Activated T-cell treated with anti-CD3 and anti-CD28 coated beads, Interleukin-2, amount 50 U/mL, for 24 hours (primary cell): ENCODE results near the gene TSC2.
A peak's percentile ranks its signal among the peaks of the same experiment; 100 is the strongest.
"Not testable (repeated sequence)": the region's sequence is repeated elsewhere in the genome, so short reads cannot be mapped to it uniquely, and the experiment has no call there.

Experiments used
- DNase-seq: peaks from one replicate; pipeline ENCODE4 v3.0.0-alpha.2; 2020
- H3K27ac Mint-ChIP-seq: 2 replicates; pipeline ENCODE4 v1.8.0; 2020; ENCODE audit warnings: mild to moderate bottlenecking, mixed read lengths
- H3K27me3 Mint-ChIP-seq: 2 replicates; pipeline ENCODE4 v1.8.0; 2020; ENCODE audit warnings: mixed read lengths
- H3K36me3 Mint-ChIP-seq: 2 replicates; pipeline ENCODE4 v1.8.0; 2020; ENCODE audit warnings: low read depth, mixed read lengths
- H3K4me1 Mint-ChIP-seq: 2 replicates; pipeline ENCODE4 v1.8.0; 2020; ENCODE audit warnings: low read depth, mixed read lengths
- H3K4me3 Mint-ChIP-seq: 2 replicates; pipeline ENCODE4 v1.8.0; 2020; ENCODE audit warnings: mild to moderate bottlenecking, moderate library complexity, mixed read lengths
- H3K9me3 Mint-ChIP-seq: 2 replicates; pipeline ENCODE4 v1.8.0; 2020; ENCODE audit warnings: mixed read lengths

Gene TSC2

GRCh38 chr16:2122934-2123683 is 75.3 kb downstream of the TSC2 start:
- H3K4me1 Mint-ChIP-seq, result peaks cover 24% of the 10 kb centered on the region
- H3K27me3 Mint-ChIP-seq, H3K9me3 Mint-ChIP-seq, H3K36me3 Mint-ChIP-seq, DNase-seq, H3K27ac Mint-ChIP-seq, H3K4me3 Mint-ChIP-seq: not testable (repeated sequence)

GRCh38 chr16:2123706-2124376 is 76.1 kb downstream of the TSC2 start:
- H3K36me3 Mint-ChIP-seq, H3K27ac Mint-ChIP-seq, H3K27me3 Mint-ChIP-seq, H3K9me3 Mint-ChIP-seq, H3K4me3 Mint-ChIP-seq, DNase-seq: not testable (repeated sequence)
- peaks cover 29% of the 10 kb centered on the region for H3K4me1 Mint-ChIP-seq

GRCh38 chr16:2124377-2124693 is 76.5 kb downstream of the TSC2 start:
- not testable (repeated sequence) for H3K4me3 Mint-ChIP-seq, H3K9me3 Mint-ChIP-seq, H3K36me3 Mint-ChIP-seq, DNase-seq, H3K27ac Mint-ChIP-seq, H3K27me3 Mint-ChIP-seq
- H3K4me1 Mint-ChIP-seq, result peaks cover 29% of the 10 kb centered on the region

GRCh38 chr16:2124694-2125444 is 77.1 kb downstream of the TSC2 start:
- not testable (repeated sequence) for H3K4me3 Mint-ChIP-seq, H3K27me3 Mint-ChIP-seq, H3K36me3 Mint-ChIP-seq, H3K27ac Mint-ChIP-seq, H3K9me3 Mint-ChIP-seq, DNase-seq
- peaks cover 29% of the 10 kb centered on the region for H3K4me1 Mint-ChIP-seq

GRCh38 chr16:2125609-2126008 is 77.8 kb downstream of the TSC2 start:
- not testable (repeated sequence) for H3K36me3 Mint-ChIP-seq, H3K27me3 Mint-ChIP-seq, H3K4me3 Mint-ChIP-seq, H3K27ac Mint-ChIP-seq, DNase-seq, H3K9me3 Mint-ChIP-seq
- peaks cover 26% of the 10 kb centered on the region for H3K4me1 Mint-ChIP-seq

- not testable (repeated sequence) for H3K36me3 Mint-ChIP-seq, H3K9me3 Mint-ChIP-seq, DNase-seq, H3K27me3 Mint-ChIP-seq, H3K4me3 Mint-ChIP-seq, H3K27ac Mint-ChIP-seq
- peaks cover 28% of the 10 kb centered on the region for H3K4me1 Mint-ChIP-seq
Measured at GRCh38 chr16:2126161-2126743, 78.5 kb downstream of the TSC2 start.

- H3K9me3 Mint-ChIP-seq, H3K36me3 Mint-ChIP-seq, H3K4me3 Mint-ChIP-seq, H3K27me3 Mint-ChIP-seq, DNase-seq: not testable (repeated sequence)
- peaks cover 27% of the 10 kb centered on the region for H3K4me1 Mint-ChIP-seq
- H3K27ac Mint-ChIP-seq, result peak overlapping the region; percentile 37
Measured at GRCh38 chr16:2126928-2127556, 79.3 kb downstream of the TSC2 start.

GRCh38 chr16:2127630-2128280 is 80.0 kb downstream of the TSC2 start:
- H3K27me3 Mint-ChIP-seq, DNase-seq, H3K36me3 Mint-ChIP-seq, H3K4me3 Mint-ChIP-seq, H3K9me3 Mint-ChIP-seq, H3K27ac Mint-ChIP-seq: not testable (repeated sequence)
- peaks cover 25% of the 10 kb centered on the region for H3K4me1 Mint-ChIP-seq

- H3K4me1 Mint-ChIP-seq, result peaks cover 25% of the 10 kb centered on the region
- H3K36me3 Mint-ChIP-seq, H3K9me3 Mint-ChIP-seq, DNase-seq, H3K27ac Mint-ChIP-seq, H3K4me3 Mint-ChIP-seq, H3K27me3 Mint-ChIP-seq: not testable (repeated sequence)
Measured at GRCh38 chr16:2129251-2129650, 81.5 kb downstream of the TSC2 start.

GRCh38 chr16:2129890-2130447 is 82.2 kb downstream of the TSC2 start:
- Mint-ChIP-seq H3K4me1 (peaks cover 26% of the 10 kb centered on the region), H3K27ac (peak overlapping the region; percentile 55)
- not testable (repeated sequence) for H3K36me3 Mint-ChIP-seq, H3K9me3 Mint-ChIP-seq, DNase-seq, H3K27me3 Mint-ChIP-seq, H3K4me3 Mint-ChIP-seq

- H3K9me3 Mint-ChIP-seq, DNase-seq, H3K27ac Mint-ChIP-seq, H3K27me3 Mint-ChIP-seq, H3K36me3 Mint-ChIP-seq, H3K4me3 Mint-ChIP-seq: not testable (repeated sequence)
- peaks cover 10% of the 10 kb centered on the region for H3K4me1 Mint-ChIP-seq
Measured at GRCh38 chr16:2133797-2134196, 86.0 kb downstream of the TSC2 start.

GRCh38 chr16:2135071-2135470 is 87.3 kb downstream of the TSC2 start:
- H3K4me1 Mint-ChIP-seq, result peaks cover 10% of the 10 kb centered on the region
- not testable (repeated sequence) for H3K9me3 Mint-ChIP-seq, H3K36me3 Mint-ChIP-seq, H3K27ac Mint-ChIP-seq, H3K27me3 Mint-ChIP-seq
- H3K4me3 Mint-ChIP-seq, result peak overlapping the region; percentile 83
- DNase-seq, result peak; percentile 54

GRCh38 chr16:2135770-2136490 is 88.1 kb downstream of the TSC2 start, which contains the start of gene PKD1:
Gene PKD1 (minus strand): TSS chr16:2135898. CDS start chr16:2135689, 209 bp downstream.
- peak; percentile 99 for DNase-seq
- peak within 1 kb of the TSS; percentile 93 for H3K27ac Mint-ChIP-seq
- H3K9me3 Mint-ChIP-seq, H3K36me3 Mint-ChIP-seq, H3K27me3 Mint-ChIP-seq: not testable (repeated sequence)
- peaks cover 13% of the 10 kb centered on the region for H3K4me1 Mint-ChIP-seq
- H3K4me3 Mint-ChIP-seq, result peak within 1 kb of the TSS; percentile 83
